Globus pallidus (tissue), 1 donor: Measurements from ENCODE around the gene TOP2A.
A peak's percentile ranks its signal among the peaks of the same experiment; 100 is the strongest.

Experiments used
- DNase-seq: peaks from one replicate; pipeline ENCODE4 v3.0.0-alpha.2; 2015; ENCODE audit warnings: low spot score

The TOP2A gene

GRCh38 chr17:40453881-40454612 is 36.4 kb upstream of the TOP2A start:
- no peak for DNase-seq

GRCh38 chr17:40452921-40453378 is 35.3 kb upstream of the TOP2A start:
- DNase-seq = no peak

GRCh38 chr17:40452216-40452787 is 34.6 kb upstream of the TOP2A start:
- no peak for DNase-seq

- DNase-seq = no peak
Observed at GRCh38 chr17:40451420-40451819, 33.7 kb upstream of the TOP2A start.

GRCh38 chr17:40450175-40450574 is 32.5 kb upstream of the TOP2A start:
- DNase-seq = no peak

- DNase-seq = no peak
Observed at GRCh38 chr17:40448639-40449261, 31.1 kb upstream of the TOP2A start.

GRCh38 chr17:40448213-40448638 is 30.5 kb upstream of the TOP2A start:
- no peak for DNase-seq

GRCh38 chr17:40447806-40448205 is 30.1 kb upstream of the TOP2A start:
- DNase-seq = no peak

GRCh38 chr17:40447148-40447644 is 29.5 kb upstream of the TOP2A start:
- DNase-seq = no peak

GRCh38 chr17:40445751-40446468 is 28.2 kb upstream of the TOP2A start:
- DNase-seq = no peak

- DNase-seq = no peak
Observed at GRCh38 chr17:40443988-40444899, 26.5 kb upstream of the TOP2A start.

- peak; percentile 43 for DNase-seq
Observed at GRCh38 chr17:40443196-40443987, 25.7 kb upstream of the TOP2A start, which contains the start of gene IGFBP4. IGFBP4 (plus strand) TSS chr17:40443450; CDS start chr17:40443736, 286 bp downstream.

GRCh38 chr17:40442392-40443195 is 24.9 kb upstream of the TOP2A start:
- no peak for DNase-seq

GRCh38 chr17:40440166-40440565 is 22.5 kb upstream of the TOP2A start:
- no peak for DNase-seq

GRCh38 chr17:40437095-40437732 is 19.5 kb upstream of the TOP2A start:
- no peak for DNase-seq

GRCh38 chr17:40436636-40437035 is 18.9 kb upstream of the TOP2A start:
- no peak for DNase-seq

- DNase-seq = no peak
Observed at GRCh38 chr17:40433551-40434415, 16.1 kb upstream of the TOP2A start.
